ENCODE measurements around the gene SELENOO. TPM values are rescaled to one million over a fixed set of nuclear protein-coding genes. Genes with fewer than 3 reads are reported as not detected.

The SELENOO gene
- total RNA-seq, 1 donor: 31.8 TPM

- peak in 2 of 3 donors; percentile 80 to 82 for DNase-seq (ENCODE audit: low read depth in 2 of 3, low spot score in 2 of 3)
Measured at GRCh38 chr22:50250555-50251476, 50.0 kb downstream of the SELENOO start, which contains the start of gene HDAC10. HDAC10 (minus strand) TSS chr22:50251265; CDS start chr22:50251032, 233 bp downstream.

- peak in 1 of 3 donors; percentile 33 for DNase-seq (ENCODE audit: low read depth in 2 of 3, low spot score in 2 of 3)
Measured at GRCh38 chr22:50251477-50252081, 50.8 kb downstream of the SELENOO start.

- DNase-seq (ENCODE audit: low read depth in 2 of 3, low spot score in 2 of 3): peak in 2 of 3 donors; percentile 72 to 82
Measured at GRCh38 chr22:50252082-50253045, 51.6 kb downstream of the SELENOO start.

GRCh38 chr22:50253046-50253915, 52.5 kb downstream of the SELENOO start:
- DNase-seq (ENCODE audit: low read depth in 2 of 3, low spot score in 2 of 3): no peak

- no peak for DNase-seq (ENCODE audit: low read depth in 2 of 3, low spot score in 2 of 3)
Measured at GRCh38 chr22:50253941-50254340, 53.1 kb downstream of the SELENOO start.

GRCh38 chr22:50255099-50255498, 54.3 kb downstream of the SELENOO start:
- DNase-seq (ENCODE audit: low read depth in 2 of 3, low spot score in 2 of 3): no peak

GRCh38 chr22:50255607-50256006, 54.8 kb downstream of the SELENOO start:
- DNase-seq (ENCODE audit: low read depth in 2 of 3, low spot score in 2 of 3): no peak

- DNase-seq (ENCODE audit: low read depth in 2 of 3, low spot score in 2 of 3): no peak
Measured at GRCh38 chr22:50256258-50256862, 55.5 kb downstream of the SELENOO start.

GRCh38 chr22:50257041-50257440, 56.2 kb downstream of the SELENOO start:
- no peak for DNase-seq (ENCODE audit: low read depth in 2 of 3, low spot score in 2 of 3)

GRCh38 chr22:50257451-50258360, 56.9 kb downstream of the SELENOO start:
- no peak for DNase-seq (ENCODE audit: low read depth in 2 of 3, low spot score in 2 of 3)

GRCh38 chr22:50258361-50259292, 57.8 kb downstream of the SELENOO start:
- DNase-seq (ENCODE audit: low read depth in 2 of 3, low spot score in 2 of 3): no peak

- DNase-seq (ENCODE audit: low read depth in 2 of 3, low spot score in 2 of 3): no peak
Measured at GRCh38 chr22:50259302-50259701, 58.5 kb downstream of the SELENOO start.

- no peak for DNase-seq (ENCODE audit: low read depth in 2 of 3, low spot score in 2 of 3)
Measured at GRCh38 chr22:50260434-50260800, 59.6 kb downstream of the SELENOO start.

GRCh38 chr22:50260801-50261614, 60.2 kb downstream of the SELENOO start:
- DNase-seq (ENCODE audit: low read depth in 2 of 3, low spot score in 2 of 3): peak in 1 of 3 donors; percentile 39

- DNase-seq (ENCODE audit: low read depth in 2 of 3, low spot score in 2 of 3): no peak
Measured at GRCh38 chr22:50261615-50262459, 61.0 kb downstream of the SELENOO start, which contains the start of gene MAPK12. MAPK12 (minus strand) TSS chr22:50261683; CDS start chr22:50261509, 174 bp downstream.

All from hematopoietic multipotent progenitor cell (in vitro differentiated cells).